PC-9 (cell line): ENCODE results near the gene CYB5RL. TPM values are rescaled to one million over a fixed set of nuclear protein-coding genes. Genes with fewer than 3 reads are reported as not detected.

Experiments used
- BruUV-seq: library from RNA; stranded (reverse); fragments of 400-500 nt; replicated peaks from 2 replicates; lab custom pipeline; 2021; lab: Mats Ljungman, UMichigan
- CTCF ChIA-PET: fragments of 300-600 bp; sonication (Branson Sonifier 250); formaldehyde crosslinking; loops from one replicate; lab custom pipeline; 2022; ENCODE audit warnings: antibody characterized with exemption; lab: Charles Lee
- POLR2A ChIA-PET: fragments of 300-600 bp; sonication (Branson Sonifier 250); formaldehyde crosslinking; loops from one replicate; lab custom pipeline; 2022; ENCODE audit warnings: antibody characterized with exemption; ENCODE audit not compliant: unreplicated experiment; lab: Charles Lee
- DNase-seq, 2 experiments: peaks; one replicate each; pipeline versions ENCODE4 v3.0.0 to v3.0.0-alpha.2; 2015 to 2022; ENCODE audit warnings: mixed read lengths in 1 of 2
- H2AFZ ChIP-seq: fragments of 200-600 bp; sonication (generic); 2 replicates; pipeline ENCODE4 v1.8.1; 2017; ENCODE audit warnings: antibody characterized with exemption
- H3F3A ChIP-seq: fragments of 200-600 bp; sonication (generic); 2 replicates; pipeline ENCODE4 v1.8.1; 2017; ENCODE audit warnings: antibody characterized with exemption, mild to moderate bottlenecking, low read depth; ENCODE audit not compliant: insufficient read depth
- H3K27ac ChIP-seq: fragments of 200-600 bp; sonication (generic); 2 replicates; pipeline ENCODE4 v1.6.1; 2016; ENCODE audit warnings: mixed run types
- H3K27me3 ChIP-seq: fragments of 200-600 bp; sonication (generic); 2 replicates; pipeline ENCODE4 v1.6.1; 2016; ENCODE audit warnings: low read depth, mixed run types; ENCODE audit not compliant: insufficient read depth
- H3K36me3 ChIP-seq: fragments of 200-600 bp; sonication (generic); 2 replicates; pipeline ENCODE4 v1.6.1; 2016; ENCODE audit warnings: low read depth, mixed run types
- H3K4me1 ChIP-seq: fragments of 200-600 bp; sonication (generic); replicated peaks from 2 replicates; pipeline ENCODE4 v1.6.1; 2016; ENCODE audit warnings: mixed run types; ENCODE audit not compliant: insufficient read depth
- H3K4me2 ChIP-seq: fragments of 200-600 bp; sonication (generic); 2 replicates; pipeline ENCODE4 v1.6.1; 2017; ENCODE audit warnings: mixed run types
- H3K4me3 ChIP-seq: fragments of 200-600 bp; sonication (generic); 2 replicates; pipeline ENCODE4 v1.6.1; 2016; ENCODE audit warnings: mixed run types
- H3K79me2 ChIP-seq: fragments of 200-600 bp; sonication (generic); 2 replicates; pipeline ENCODE4 v1.6.1; 2017; ENCODE audit warnings: low read depth, mixed run types
- H3K9me2 ChIP-seq: fragments of 200-600 bp; sonication (generic); 2 replicates; pipeline ENCODE4 v1.8.1; 2017; ENCODE audit warnings: mild to moderate bottlenecking; ENCODE audit not compliant: insufficient read depth
- H3K9me3 ChIP-seq: fragments of 200-600 bp; sonication (generic); 2 replicates; pipeline ENCODE4 v1.8.1; 2016; ENCODE audit warnings: low read depth; ENCODE audit not compliant: insufficient read depth
- H4K20me1 ChIP-seq: fragments of 200-600 bp; sonication (generic); 2 replicates; pipeline ENCODE4 v1.8.1; 2017; ENCODE audit not compliant: insufficient read depth
- EZH2 ChIP-seq: fragments of 200-600 bp; sonication (generic); IDR thresholded peaks from 2 replicates; pipeline ENCODE4 v1.8.0; 2017; ENCODE audit warnings: antibody characterized with exemption, low read depth
- intact Hi-C: fragments of 100-400 bp; cut with micrococcal nuclease; formaldehyde crosslinking; loops from one replicate; pipeline ENCODE4 v1.10.0; 2022; ENCODE audit not compliant: unreplicated experiment
- total RNA-seq: library from RNA; stranded (reverse); gene quantifications from 2 replicates; pipeline ENCODE4 v1.2.3, GENCODE V29; 2021
- TF ChIP-seq, protein P1 (sequence below): fragments of 200-600 bp; sonication (generic); conservative IDR thresholded peaks from 2 replicates; pipeline ENCODE4 v1.6.1; 2017; ENCODE audit warnings: mixed run types, antibody characterized with exemption, mild to moderate bottlenecking, moderate library complexity

The CYB5RL gene
- total RNA-seq, 1 experiment from 2014 or later, result 6.7 TPM

DNA sequence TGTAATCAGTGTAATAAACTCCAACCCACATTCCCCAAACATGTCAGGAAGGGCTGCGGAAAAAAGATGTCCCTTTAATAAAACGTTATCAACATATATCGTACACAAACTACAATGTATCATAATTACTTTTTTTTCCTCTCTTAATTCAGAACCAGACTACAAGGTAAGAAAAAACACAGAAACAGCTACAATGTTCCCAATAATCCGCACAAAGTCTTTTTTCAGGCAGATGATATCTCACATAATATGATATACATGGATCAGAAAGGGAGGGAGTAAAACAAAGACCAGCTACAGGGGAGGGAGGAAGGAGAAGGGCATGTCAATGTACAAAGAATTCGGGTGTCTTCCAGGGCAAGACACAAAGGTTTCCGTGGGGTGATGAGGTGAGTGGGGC lies 25.5 kb upstream of the CYB5RL start:
- CTCF ChIA-PET, result no interaction called here
- intact Hi-C loops, result loop anchor here (5.0 kb wide), 1 partner anchor 262 kb away; no protein-coding TSS in a partner anchor
- Histone ChIP-seq H3K79me2 (no peaks in the 10 kb centered on the region), H3K4me1 (0 out of 2 replicates have a peak, but pooled peaks cover 5% of the 10 kb centered on the region), H3K9me2 (no peaks in the 10 kb centered on the region), H3K4me3 (no peak overlapping the region), H3K27me3 (no peaks in the 10 kb centered on the region), H4K20me1 (no peaks in the 10 kb centered on the region), H3K9me3 (no peaks in the 10 kb centered on the region), H3F3A (no peaks in the 10 kb centered on the region), H2AFZ (no peak overlapping the region), H3K4me2 (no peak overlapping the region), H3K36me3 (no peaks in the 10 kb centered on the region), H3K27ac (no peak overlapping the region)
- POLR2A ChIA-PET, result no interaction called here
- no peak for DNase-seq
- BruUV-seq, result no TSS peak
- TF ChIP-seq EZH2, result no peak

DNA sequence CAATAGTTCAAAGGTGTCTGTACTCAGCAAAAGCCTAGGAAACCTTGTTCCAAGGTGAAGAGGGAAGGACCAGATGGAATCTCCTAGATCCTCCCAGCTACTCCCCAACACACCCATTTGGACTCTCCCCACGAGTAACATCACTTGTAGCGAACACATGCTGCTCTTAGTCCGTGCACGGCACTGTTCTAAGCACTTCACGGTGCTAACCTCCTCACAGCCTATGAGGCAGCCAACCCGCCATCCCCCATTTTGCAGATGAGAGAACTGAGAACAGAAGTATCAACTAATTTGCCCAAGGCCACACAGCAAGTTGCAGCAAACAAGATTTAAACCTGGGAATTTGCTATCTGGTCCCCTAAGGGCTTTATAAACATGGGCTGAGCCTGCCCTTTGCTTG lies 24.4 kb upstream of the CYB5RL start:
- TF ChIP-seq, protein P1, sequence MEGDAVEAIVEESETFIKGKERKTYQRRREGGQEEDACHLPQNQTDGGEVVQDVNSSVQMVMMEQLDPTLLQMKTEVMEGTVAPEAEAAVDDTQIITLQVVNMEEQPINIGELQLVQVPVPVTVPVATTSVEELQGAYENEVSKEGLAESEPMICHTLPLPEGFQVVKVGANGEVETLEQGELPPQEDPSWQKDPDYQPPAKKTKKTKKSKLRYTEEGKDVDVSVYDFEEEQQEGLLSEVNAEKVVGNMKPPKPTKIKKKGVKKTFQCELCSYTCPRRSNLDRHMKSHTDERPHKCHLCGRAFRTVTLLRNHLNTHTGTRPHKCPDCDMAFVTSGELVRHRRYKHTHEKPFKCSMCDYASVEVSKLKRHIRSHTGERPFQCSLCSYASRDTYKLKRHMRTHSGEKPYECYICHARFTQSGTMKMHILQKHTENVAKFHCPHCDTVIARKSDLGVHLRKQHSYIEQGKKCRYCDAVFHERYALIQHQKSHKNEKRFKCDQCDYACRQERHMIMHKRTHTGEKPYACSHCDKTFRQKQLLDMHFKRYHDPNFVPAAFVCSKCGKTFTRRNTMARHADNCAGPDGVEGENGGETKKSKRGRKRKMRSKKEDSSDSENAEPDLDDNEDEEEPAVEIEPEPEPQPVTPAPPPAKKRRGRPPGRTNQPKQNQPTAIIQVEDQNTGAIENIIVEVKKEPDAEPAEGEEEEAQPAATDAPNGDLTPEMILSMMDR, result no peak
- TF ChIP-seq EZH2, result no peak
- Histone ChIP-seq H3K79me2 (no peaks in the 10 kb centered on the region), H3K9me3 (no peaks in the 10 kb centered on the region), H3K27ac (no peak overlapping the region), H3K36me3 (no peaks in the 10 kb centered on the region), H3K4me2 (no peak overlapping the region), H3K9me2 (no peaks in the 10 kb centered on the region), H4K20me1 (no peaks in the 10 kb centered on the region), H3K27me3 (no peaks in the 10 kb centered on the region), H2AFZ (no peak overlapping the region), H3K4me1 (0 out of 2 replicates have a peak, but pooled peaks cover 5% of the 10 kb centered on the region), H3K4me3 (no peak overlapping the region), H3F3A (no peaks in the 10 kb centered on the region)
- intact Hi-C loops, result no loop called here
- BruUV-seq, result no TSS peak
- ChIA-PET CTCF (no interaction called here), POLR2A (no interaction called here)
- DNase-seq, result no peak

DNA sequence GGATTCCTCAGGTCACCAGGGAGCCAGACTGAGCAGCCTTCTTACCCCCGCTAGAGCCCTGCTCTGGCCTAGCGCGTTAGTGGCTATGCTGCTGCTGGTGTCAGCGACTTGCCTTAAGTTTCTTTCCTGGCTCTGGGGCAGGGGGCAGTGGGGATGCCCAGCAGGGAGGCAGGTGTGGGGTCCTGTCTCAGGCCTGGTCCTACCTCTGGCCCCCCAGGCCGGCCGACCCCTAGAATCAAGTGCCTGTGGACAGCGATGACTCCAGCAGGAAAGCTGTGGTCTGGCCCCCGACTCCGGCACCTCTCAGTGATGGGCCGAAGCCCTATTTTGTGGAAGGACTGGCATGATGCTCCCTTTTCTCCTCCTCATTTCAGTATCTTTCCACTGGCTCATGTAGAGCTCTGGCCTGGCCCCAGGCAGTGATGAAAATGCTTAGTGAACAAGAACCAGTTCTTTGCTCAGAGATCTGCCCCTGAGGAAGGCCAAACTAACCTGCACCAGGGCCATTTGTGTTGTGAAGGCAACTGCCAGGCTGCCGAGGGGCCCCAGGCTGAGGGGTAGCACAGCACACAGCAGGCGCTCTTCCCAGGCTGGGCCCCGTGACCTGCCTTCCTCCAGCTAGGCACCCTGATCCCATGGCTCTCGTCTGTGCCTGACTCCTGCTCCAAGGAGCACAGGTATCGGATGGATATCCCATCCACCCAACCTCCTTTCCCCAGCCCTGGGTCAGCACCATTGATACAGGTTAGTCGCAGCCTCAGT lies 23.8 kb upstream of the CYB5RL start:
- Histone ChIP-seq H3K36me3 (no peaks in the 10 kb centered on the region), H2AFZ (no peak overlapping the region), H4K20me1 (no peaks in the 10 kb centered on the region), H3K27me3 (no peaks in the 10 kb centered on the region), H3K4me2 (no peak overlapping the region), H3K9me2 (no peaks in the 10 kb centered on the region), H3F3A (no peaks in the 10 kb centered on the region), H3K79me2 (no peaks in the 10 kb centered on the region), H3K4me3 (no peak overlapping the region), H3K9me3 (no peaks in the 10 kb centered on the region), H3K4me1 (0 out of 2 replicates have a peak, but pooled peaks cover 5% of the 10 kb centered on the region), H3K27ac (no peak overlapping the region)
- CTCF ChIA-PET, result no interaction called here
- intact Hi-C loops, result no loop called here
- POLR2A ChIA-PET, result no interaction called here
- no TSS peak for BruUV-seq
- no peak for DNase-seq
- TF ChIP-seq, protein P1, result no peak
- no peak for TF ChIP-seq EZH2
